ENCODE measurements around the gene BCS1L. TPM values are rescaled to one million over a fixed set of nuclear protein-coding genes. Genes with fewer than 3 reads are reported as not detected.

Gene BCS1L, protein sequence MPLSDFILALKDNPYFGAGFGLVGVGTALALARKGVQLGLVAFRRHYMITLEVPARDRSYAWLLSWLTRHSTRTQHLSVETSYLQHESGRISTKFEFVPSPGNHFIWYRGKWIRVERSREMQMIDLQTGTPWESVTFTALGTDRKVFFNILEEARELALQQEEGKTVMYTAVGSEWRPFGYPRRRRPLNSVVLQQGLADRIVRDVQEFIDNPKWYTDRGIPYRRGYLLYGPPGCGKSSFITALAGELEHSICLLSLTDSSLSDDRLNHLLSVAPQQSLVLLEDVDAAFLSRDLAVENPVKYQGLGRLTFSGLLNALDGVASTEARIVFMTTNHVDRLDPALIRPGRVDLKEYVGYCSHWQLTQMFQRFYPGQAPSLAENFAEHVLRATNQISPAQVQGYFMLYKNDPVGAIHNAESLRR
- total RNA-seq (2014; rRNA removed; shearing (Covaris generic)), result 47.0 and 49.8 TPM in 2 replicates

DNA sequence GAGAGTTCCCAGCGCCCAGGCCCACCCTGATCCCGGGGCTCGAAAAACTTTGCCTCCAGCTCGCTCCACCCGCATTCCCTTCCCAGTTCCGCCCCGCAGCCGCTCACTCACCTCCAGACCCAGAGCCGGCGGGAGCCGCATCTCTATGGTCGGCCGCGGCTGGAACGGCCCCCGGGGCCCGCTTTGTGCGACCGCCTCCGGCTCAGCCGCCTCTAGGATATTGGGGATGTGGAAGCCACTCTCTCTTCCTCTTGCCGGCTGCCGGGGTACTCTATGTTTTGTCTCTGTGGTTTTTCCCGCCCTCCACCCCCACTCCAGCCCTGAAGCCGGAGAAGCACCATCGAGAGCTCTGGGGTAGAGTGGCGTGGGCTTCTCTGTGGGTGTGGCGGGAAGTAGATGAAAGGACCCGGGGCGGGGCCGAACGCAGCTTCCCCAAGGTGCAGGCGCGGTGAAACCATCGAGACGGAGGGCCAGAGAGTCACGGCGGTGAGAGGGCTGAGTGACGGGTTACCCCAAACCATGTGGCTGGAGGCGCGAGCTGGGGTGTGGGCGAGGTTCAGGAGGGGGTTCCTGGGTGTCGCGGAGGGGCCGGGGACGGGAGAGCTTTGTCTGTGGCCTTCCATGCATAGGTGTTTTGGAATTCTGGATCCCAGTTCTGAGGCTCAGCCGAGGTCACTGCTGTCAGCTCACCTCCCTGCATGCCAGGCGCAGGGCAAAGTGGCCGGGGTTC is at the start of gene BCS1L, which contains the start of gene ZNF142:
Gene BCS1L (plus strand): TSS at position 426 of the 730 bp plus-strand sequence. CDS start 1,305 bp downstream, outside the sequence.
Gene ZNF142 (minus strand): TSS at position 366 of the 730 bp plus-strand sequence. CDS start 3,194 bp downstream, outside the sequence.
- DNase-seq (ENCODE audit: low read depth), result peak; percentile 92

DNA sequence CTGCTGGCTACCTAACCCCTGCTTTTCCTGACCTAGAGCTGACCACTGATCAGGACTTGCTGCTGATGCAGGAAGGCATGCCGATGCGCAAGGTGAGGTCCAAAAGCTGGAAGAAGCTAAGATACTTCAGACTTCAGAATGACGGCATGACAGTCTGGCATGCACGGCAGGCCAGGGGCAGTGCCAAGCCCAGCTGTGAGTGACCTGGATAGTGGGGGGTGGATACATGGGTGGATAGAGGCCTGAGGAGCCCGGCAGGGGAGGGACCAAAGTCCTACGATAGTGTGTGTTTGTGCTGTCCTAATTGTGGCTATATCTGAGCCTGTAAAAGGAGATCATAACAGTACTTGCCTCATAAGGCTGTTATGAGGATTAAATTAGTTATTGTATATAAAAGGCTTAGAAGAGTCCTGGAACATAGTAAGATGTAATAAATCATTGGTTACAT is 43.6 kb upstream of the BCS1L start:
- no peak for DNase-seq (ENCODE audit: low read depth)

DNA sequence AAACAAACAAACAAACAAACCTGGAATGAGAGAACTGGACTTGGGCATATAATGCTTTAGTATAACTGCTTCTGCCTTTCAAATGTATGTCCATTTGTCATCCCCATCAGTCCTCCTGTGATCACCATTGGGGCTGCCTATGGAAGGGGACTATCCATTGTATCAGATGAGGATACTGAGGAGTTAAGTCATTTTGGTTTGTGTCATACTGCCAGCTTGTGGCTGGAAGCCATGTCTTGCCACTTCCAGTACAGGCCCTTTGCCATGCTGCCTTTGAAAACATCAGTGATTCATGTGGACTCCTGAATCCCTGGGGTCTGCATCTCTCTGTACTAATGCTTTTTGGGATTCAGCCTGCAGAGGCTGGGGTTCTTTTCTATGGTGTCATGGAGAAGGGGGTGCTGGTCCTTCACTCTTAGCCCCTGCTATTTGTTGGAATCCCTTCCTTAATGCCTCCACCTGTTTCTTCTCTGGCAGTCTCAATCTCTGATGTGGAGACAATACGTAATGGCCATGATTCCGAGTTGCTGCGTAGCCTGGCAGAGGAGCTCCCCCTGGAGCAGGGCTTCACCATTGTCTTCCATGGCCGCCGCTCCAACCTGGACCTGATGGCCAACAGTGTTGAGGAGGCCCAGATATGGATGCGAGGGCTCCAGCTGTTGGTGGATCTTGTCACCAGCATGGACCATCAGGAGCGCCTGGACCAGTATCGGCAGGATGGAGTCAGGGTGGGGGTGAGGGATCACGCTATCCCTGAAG is 41.2 kb upstream of the BCS1L start:
- peak; percentile 55 for DNase-seq (ENCODE audit: low read depth)

DNA sequence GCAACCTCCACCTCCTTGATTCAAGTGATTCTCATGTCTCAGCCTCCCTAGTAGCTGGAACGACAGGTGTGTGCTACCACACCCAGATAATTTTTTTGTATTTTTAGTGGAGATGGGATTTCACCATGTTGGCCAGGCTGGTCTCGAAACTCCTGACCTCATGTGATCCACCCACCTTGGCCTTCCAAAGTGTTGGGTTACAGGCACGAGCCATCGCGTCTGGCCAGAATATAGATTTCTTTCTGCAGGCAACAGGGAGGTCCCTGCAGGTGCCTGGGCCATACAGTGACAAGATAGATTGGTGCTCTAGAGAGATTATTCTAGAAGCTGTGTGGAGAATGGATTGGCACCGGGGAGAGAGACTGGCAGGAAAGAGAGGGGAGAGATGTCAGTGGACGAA is 38.5 kb upstream of the BCS1L start:
- no peak for DNase-seq (ENCODE audit: low read depth)

DNA sequence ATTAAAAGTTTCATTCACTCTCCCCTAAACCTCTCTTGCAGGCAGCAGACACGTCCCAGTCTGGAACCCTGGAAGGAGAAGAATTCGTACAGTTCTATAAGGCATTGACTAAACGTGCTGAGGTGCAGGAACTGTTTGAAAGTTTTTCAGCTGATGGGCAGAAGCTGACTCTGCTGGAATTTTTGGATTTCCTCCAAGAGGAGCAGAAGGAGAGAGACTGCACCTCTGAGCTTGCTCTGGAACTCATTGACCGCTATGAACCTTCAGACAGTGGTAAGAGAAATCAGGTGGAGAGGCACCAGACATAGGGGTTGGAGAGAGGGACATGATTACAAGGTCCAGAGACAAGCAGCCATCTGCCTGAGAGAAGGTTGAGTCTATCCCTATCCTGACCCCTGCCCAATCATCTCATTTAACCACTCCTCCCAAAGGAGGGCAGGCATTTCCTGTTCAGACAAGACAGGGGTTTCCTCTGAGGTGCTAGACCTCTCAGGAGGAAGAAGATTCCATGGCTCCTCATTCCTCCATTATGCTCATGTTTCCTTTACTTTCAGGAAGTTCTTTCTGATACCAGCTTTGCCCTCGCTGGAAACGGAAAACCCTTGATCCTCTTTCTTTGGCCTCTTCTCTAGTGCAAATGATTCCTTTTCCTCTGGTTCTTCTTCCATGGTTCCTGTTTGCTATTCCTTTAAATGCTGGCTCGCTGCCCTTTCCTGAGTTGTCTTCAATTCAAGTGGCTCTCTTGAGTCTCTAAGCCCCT is 36.7 kb upstream of the BCS1L start:
- no peak for DNase-seq (ENCODE audit: low read depth)

DNA sequence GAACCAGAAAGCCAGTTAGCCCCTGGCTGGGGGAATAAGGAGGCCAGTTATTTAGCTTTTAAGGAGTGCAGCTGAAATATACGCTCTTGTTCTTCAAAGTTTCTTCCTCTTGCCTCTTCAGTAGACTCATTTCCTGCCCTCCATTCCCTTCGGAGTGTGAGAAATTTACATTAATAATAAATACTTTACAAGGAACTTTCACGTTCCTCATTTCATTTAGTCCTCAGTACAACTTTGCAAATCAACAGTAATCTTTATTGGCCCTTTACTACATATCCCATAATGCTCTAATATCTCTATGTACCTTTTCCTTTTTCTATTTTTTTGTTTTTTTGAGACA is 36.1 kb upstream of the BCS1L start:
- no peak for DNase-seq (ENCODE audit: low read depth)

DNA sequence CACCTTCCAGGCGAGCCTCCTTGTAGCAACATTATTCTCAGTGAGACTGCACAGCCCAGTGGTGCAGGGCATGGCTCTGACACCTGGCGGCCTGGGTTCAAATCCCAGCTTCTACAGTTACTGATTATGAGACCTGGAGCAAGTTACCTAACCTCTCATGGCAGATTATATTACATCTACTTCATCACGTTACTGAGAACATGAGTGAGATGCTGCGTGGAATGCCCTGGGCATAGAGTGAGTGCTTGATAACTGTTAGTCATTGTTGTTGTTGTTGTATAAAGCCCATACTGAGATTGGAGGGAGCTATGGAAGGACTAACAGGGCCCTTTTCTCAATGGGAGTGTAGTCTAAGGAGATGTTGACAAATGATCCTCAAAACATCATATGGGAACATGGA is 33.1 kb upstream of the BCS1L start:
- no peak for DNase-seq (ENCODE audit: low read depth)

DNA sequence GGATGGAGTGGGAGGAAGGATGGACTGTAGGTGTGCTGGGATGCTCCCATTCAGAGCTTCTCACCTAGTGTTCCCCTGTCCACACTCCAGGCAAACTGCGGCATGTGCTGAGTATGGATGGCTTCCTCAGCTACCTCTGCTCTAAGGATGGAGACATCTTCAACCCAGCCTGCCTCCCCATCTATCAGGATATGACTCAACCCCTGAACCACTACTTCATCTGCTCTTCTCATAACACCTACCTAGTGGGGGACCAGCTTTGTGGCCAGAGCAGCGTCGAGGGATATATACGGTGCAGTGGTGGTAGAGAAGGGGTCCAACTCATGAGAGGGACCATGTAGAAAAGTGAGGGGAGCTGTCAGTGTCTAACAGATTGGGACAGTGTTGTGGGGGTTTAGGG is 31.5 kb upstream of the BCS1L start:
- DNase-seq (ENCODE audit: low read depth), result no peak

DNA sequence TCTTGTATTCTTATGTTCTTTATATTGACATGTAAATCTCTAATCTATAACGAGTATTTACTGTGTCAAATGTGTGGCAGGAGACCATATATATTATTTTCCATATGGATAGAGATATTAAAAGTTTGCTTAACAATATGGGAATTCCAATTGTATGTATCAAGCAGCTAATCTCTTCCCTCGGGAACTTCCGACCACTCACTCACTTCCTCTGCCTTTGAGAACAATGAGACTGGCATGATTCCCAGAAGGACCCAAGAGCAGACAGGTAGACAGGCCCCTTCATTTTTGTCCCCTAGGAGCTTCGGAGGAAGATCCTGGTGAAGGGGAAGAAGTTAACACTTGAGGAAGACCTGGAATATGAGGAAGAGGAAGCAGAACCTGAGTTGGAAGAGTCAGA is 27.6 kb upstream of the BCS1L start:
- no peak for DNase-seq (ENCODE audit: low read depth)

DNA sequence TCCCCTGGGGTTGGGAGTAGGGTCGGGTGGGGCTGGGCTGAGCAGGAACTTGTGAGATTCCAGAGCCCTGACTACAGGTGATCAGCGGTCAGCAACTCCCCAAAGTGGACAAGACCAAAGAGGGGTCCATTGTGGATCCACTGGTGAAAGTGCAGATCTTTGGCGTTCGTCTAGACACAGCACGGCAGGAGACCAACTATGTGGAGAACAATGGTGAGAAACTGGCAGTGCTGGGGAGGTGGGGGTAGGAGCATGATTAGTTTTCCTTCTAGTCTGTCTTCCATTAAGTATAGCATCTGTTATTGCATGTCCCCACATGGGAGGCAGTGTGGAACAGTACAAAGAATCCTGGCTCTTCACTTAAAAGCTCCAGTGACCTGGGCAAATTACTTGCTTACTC is 23.8 kb upstream of the BCS1L start:
- DNase-seq (ENCODE audit: low read depth), result no peak

DNA sequence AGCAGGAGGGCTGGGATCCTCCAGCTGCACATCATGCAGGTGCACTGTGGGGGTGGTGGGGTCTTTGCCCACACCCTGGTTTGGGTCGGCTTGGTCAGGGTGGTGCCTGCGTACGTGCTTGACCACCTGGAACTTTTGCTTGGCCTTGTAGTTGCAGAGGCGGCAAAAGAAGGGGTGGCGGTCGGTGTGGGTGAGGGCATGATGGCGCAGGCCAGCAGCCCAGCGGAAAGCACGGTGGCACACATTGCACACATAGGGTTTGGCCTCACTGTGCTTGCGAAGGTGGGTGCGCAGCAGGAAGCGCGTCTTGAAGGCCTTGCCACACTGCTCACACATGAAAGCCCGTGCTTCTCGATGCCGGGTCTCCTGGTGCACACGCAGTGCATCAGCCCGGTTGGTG is 21.1 kb upstream of the BCS1L start:
- DNase-seq (ENCODE audit: low read depth), result no peak

DNA sequence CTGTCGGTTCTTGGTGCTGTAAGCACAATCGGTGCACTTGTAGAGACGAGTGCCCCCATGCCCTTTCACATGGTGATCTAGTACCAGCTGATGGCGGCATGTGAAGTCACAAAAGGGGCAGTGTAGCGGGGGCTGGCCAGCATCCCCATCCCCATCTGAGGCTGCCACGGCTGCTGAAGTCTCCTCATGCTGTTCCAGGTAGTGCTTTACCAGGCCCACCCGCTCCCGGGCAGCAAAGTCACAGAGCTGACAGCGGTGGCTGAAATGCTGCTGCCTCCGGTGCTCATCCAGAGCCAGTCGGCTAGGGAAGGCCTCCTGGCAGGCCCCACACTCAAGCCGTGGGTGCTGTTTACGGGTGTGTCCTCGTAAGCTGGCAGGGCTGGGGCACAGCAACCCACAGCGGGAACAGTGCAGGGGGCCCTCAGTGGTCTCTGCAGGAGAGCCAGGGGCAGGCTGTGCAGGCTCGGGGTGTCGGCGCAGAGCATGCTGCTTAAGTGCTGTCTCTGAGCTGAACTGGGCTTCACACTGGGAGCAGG is 17.3 kb upstream of the BCS1L start:
- no peak for DNase-seq (ENCODE audit: low read depth)

DNA sequence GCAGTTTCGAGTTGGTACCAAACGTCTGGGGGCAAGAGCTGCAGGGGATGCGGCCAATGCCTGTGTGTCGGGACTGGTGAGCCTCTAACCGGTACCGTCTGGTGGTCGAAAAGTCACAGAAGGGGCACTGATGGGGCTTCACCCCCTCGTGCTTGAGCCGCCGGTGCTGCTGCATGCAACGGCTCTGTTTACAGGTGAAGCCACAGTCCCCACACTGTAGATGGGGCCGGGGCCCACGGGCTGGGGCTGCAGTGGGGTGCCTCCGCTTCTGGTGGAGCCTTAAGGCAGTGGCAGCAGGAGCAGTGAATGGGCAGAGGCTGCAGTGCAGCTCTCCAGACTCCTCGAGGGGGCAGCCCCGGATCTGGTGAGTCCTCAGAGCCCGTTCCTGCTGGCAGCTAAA is 16.7 kb upstream of the BCS1L start:
- no peak for DNase-seq (ENCODE audit: low read depth)

DNA sequence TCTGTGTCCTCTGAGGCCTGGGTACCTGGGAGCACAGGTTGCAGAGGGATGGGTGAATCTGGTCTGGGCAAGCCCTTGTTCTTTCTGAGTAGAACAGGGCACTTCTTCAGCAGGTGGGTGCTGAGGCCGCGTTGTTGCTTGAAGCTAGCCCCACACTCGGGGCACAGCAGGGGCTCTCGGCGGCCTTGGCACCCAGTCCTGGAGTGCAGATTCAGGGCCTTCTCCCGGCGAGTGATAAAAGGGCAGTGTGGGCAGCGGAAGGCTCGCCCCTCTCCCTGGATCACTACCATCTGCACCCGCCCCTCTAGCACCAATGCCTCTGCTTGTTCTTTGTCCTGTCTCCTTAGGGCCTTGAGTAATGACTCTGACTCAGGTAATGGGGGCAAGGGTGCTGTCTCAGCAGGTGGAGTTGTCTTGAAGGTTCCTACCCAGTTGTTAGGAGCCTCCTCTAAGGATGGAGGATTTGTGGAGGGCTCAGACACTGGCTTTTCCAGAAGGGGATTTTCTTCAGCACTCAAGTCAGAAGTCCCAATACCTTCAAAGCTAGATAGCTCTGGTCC is 15.7 kb upstream of the BCS1L start:
- DNase-seq (ENCODE audit: low read depth), result no peak

DNA sequence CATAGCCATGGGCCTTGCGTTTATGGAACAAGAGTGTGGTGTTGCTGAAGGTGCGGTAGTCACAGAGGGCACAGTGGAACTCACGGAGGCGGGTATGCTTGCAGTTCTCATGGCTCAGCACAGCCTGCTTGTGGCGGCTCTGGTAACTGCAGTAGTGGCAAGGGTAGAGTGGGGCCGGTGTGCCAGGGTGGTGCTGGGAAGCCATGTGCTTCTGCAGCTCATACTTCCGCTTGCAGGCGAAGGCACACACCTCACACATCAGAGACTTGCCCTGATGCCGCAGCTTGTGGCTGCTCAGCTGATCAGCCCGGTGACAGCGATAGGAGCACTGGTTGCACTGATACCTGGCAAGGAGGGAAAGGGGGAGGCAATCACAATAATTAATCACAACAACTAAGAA is 14.8 kb upstream of the BCS1L start:
- DNase-seq (ENCODE audit: low read depth), result no peak

DNA sequence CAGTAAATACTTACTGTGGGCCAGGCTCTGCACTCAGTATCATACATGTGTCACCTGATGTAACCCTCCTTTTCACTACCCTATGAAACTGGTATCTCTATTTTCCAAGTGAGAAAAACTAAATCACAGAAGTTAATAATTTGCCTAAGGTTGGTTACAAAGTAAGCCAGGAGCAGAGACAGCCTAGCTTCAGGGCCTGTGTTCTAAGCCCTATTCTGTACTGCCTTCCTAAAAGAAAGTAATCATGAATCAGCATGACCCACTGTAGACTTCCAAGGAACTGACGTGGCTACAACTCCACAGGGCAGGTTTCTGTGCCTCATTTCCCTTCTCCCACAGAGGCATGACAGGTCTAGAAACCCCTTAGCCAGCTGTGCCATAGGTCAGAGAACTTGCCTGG is 14.4 kb upstream of the BCS1L start:
- DNase-seq (ENCODE audit: low read depth), result no peak

DNA sequence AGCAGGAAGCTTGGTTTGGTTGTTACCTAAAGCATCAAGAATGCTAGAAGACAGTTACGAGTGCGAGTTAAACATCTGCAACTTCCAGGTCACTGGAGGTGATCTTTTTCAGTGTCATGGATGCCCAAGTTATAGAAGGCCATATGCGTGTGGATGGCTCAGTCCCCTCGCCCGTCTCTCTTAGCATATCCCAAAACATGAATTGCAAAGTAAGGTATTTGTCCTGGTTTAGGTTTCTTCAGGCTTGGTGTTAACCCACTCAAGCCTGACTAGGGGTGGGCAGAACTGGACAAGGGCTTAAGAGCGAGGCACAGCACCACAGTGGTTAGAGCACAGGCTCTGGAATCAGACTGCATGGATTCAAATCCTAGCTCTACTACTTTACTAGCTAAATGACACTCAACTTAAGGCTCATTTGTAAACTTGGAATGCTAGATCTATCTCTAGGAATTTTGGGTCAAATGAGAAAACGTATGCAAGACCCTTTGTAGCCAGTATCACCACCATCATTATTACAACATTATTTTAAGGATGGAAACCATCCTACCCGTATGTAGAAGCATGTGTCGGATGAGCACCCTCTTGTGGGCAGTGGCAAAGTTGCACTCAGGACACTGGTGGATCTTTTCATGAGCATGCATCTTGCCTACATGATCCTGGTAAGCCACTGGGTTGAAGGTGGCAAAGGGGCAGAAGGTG is 11.2 kb upstream of the BCS1L start:
- DNase-seq (ENCODE audit: low read depth), result peak; percentile 65

DNA sequence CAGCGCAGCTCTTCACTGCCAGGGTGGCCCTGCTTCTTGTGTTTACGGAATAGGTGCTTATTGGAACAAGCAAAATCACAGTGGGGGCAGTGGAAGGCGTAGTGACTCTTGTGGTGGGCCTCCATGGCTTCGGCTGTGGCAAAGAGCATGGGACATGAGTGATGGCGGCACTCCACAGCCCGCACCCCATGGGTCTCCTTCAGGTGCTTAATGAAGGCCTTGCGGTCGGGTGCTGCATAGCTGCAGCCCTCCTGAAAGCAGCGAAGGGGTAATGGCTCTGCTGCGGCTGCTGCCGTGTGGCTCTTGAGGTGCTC is 10.7 kb upstream of the BCS1L start:
- DNase-seq (ENCODE audit: low read depth), result no peak

DNA sequence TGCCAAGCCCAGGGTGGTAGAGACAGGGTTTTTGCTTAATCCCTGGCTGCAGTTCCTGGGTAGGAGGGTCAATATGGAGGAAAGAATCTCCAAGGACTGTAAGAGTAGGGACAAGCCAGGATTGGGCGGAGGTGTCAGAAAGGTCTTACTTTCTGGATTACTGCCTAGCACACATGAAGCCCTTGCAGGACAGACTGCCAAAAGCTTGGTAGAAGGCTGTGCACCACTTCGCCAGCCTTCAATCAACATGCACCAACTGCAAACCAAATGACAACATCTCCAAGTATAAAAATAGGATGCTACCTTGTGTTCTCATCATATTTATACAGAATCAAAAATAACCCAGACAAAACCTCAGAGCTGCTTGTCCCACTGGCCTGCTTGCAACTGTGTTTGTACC is 3.7 kb upstream of the BCS1L start:
- DNase-seq (ENCODE audit: low read depth), result no peak

DNA sequence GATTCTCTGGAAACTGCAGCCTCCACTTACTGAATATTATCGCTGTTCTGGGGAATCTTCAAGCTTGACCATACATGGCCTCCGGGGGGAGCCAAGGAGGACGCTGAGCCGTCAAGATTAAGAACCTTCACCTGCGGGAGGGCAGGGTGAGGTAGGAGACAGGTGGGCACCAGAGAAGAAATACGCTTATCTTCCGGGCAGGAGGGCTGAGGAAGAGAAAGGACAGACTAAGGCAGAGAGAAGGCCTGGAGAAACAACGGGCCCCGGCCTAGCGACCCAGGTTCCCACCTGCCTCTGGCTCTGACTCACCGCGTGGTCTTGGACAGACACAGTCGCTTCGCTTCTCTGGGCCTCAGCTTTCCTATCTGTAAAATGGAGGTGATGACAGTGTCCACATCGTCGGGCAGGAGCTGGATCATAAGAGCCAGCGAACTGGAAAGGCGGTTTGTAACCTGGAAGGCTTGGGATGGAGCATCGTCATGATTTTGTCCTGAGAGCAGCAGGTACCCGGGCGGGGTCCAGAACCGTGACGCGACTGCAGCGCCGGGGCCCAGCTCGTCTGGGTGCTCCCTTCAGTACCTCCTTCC is 719 bp upstream of the BCS1L start:
- DNase-seq (ENCODE audit: low read depth), result peak; percentile 51
